ENCODE measurements around the gene C1GALT1C1.

DNA sequence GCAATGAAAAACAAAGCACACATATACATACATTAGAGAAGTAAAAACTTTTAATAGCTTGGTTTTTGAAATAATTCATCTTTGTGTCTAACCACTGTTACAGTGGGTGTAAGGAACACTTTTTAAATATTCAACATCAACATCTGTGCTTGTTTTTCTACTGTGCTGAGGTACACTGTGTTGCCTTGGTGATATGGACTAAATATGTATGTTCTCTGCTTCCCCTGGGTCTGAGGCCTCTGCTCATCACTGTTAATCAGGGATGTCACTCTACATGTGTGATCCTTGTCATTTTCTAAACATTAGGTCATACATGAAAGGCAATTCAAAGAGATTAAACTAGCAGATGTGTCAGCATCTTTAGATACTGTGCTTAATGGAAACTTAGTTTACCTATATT is 15.0 kb downstream of the C1GALT1C1 start:
- TF ChIP-seq L3MBTL2 (conservative IDR thresholded peaks at IDR 0.05) = no peak
- no peak for TF ChIP-seq CTBP1 (IDR thresholded peaks at IDR 0.05; ENCODE audit: borderline replicate concordance)
- TF ChIP-seq NFRKB (IDR thresholded peaks at IDR 0.05) = no peak
- no peak for TF ChIP-seq SUZ12 (IDR thresholded peaks at IDR 0.05)
- TF ChIP-seq TARDBP (IDR thresholded peaks at IDR 0.05) = no peak

All from HEK293T (cell line).